ENCODE measurements around the gene GMCL1. TPM values are rescaled to one million over a fixed set of nuclear protein-coding genes. Genes with fewer than 3 reads are reported as not detected.

The GMCL1 gene
- total and polyA plus RNA-seq, 9 of the 15 experiments (the other 6 are each of a cell fraction or from before 2014, with no cell fraction given), result 7.0 to 27.3 (median 15.4) TPM

GRCh38 chr2:69829256-69830044 is at the start of gene GMCL1 (continued):
- TF ChIP-seq ARID4B (CRISPR knock-in tag; IDR thresholded peaks at IDR 0.05) (peak; percentile 89), ZNF699 (CRISPR knock-in tag; IDR thresholded peaks at IDR 0.05; ENCODE audit: insufficient replicate concordance) (no peak), RBM22 (IDR thresholded peaks at IDR 0.05; ENCODE audit: low read depth, low read length, poor library complexity, severe bottlenecking) (no peak), ZNF77 (CRISPR knock-in tag; IDR thresholded peaks at IDR 0.05) (no peak), POLR2AphosphoS5 (IDR thresholded peaks at IDR 0.05; ENCODE audit: control insufficient read depth, insufficient read depth, low read depth, low read length) (peak; percentile 88), RCOR1 (IDR thresholded peaks at IDR 0.05; ENCODE audit: borderline replicate concordance in 1 of 2, low read depth in 2 of 2, low read length in 2 of 2) (peak in 1 of 2 experiments; percentile 59; a peak in 3 of 4 replicates), FOXJ3 (CRISPR knock-in tag; IDR thresholded peaks at IDR 0.05) (no peak), TCF15 (CRISPR knock-in tag; IDR thresholded peaks at IDR 0.05) (no peak), ZNF551 (CRISPR knock-in tag; IDR thresholded peaks at IDR 0.05) (no peak), ZNF146 (CRISPR knock-in tag; IDR thresholded peaks at IDR 0.05; ENCODE audit: unreplicated experiment) (no peak), E4F1 (CRISPR knock-in tag; IDR thresholded peaks at IDR 0.05; ENCODE audit: borderline replicate concordance) (no peak), ZNF217 (CRISPR knock-in tag; IDR thresholded peaks at IDR 0.05) (no peak), FOXA1 (IDR thresholded peaks at IDR 0.05; ENCODE audit: borderline replicate concordance) (no peak), SMARCB1 (IDR thresholded peaks at IDR 0.05; ENCODE audit: insufficient read length, low read depth) (no peak), NR2F6 (CRISPR knock-in tag; IDR thresholded peaks at IDR 0.05) (no peak), MNT (conservative IDR thresholded peaks at IDR 0.05) (peak; percentile 94 to 97), PTRF (tag; IDR thresholded peaks at IDR 0.05) (no peak), POU5F1 (IDR thresholded peaks at IDR 0.05; ENCODE audit: borderline replicate concordance, low read depth, low read length, partially characterized antibody) (peak; percentile 37), SMARCE1 (IDR thresholded peaks at IDR 0.05) (no peak; the same call in 1 of the 2 replicates)
